SIG-M5 (cell line): ENCODE results near the gene DIAPH2.

Source experiments
- DNase-seq: peaks from one replicate; lab custom pipeline; 2025; lab: John Stamatoyannopoulos, UW

DIAPH2 gene

GRCh38 chrX:97189668-97190067, 505.0 kb downstream of the DIAPH2 start:
- DNase-seq: no peak

- DNase-seq: no peak
Observed at GRCh38 chrX:97199501-97199900, 514.9 kb downstream of the DIAPH2 start.

GRCh38 chrX:97200454-97200853, 515.8 kb downstream of the DIAPH2 start:
- DNase-seq: no peak

- DNase-seq: no peak
Observed at GRCh38 chrX:97210501-97210900, 525.9 kb downstream of the DIAPH2 start.

- no peak for DNase-seq
Observed at GRCh38 chrX:97211070-97211469, 526.4 kb downstream of the DIAPH2 start.

GRCh38 chrX:97215186-97215585, 530.5 kb downstream of the DIAPH2 start:
- DNase-seq: no peak

- no peak for DNase-seq
Observed at GRCh38 chrX:97224148-97224547, 539.5 kb downstream of the DIAPH2 start.

DNA sequence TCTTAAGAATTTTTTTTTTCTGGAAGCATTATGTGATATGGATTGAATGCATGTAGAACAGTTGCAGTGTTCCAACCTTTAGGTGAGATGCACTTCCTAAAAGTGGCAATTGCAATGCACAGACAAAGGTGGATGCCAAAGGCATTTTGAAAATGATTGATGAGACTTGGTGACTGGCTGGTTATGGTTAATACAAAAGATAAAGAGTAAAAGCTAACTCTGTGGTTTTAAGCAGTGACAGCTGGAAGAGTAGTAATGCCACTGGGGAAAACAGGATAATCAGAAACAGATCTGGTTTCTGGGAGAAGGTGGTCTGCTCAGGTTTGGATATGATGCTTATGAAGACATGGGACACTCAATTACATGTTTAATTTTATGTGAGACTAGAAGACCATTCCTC, 544.7 kb downstream of the DIAPH2 start:
- DNase-seq: no peak

DNA sequence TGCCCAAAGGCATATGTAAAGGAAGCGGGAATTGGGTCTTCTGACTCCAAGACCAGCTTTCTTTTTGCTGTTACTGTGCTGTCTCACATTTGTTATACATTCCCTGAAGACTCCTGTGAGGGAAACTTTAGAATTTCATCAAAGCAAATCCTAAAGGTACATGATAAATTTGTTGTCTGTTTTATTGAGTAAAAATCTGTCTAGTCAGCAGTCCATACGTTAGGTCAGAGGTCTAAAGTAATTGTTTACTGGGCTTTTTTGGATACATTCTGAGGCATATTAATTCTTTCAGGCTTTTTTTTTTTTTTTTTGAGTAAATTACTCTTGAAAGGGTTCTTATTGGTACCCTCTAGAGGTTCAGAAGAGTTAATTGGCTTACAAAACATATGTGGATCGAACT, 546.3 kb downstream of the DIAPH2 start:
- no peak for DNase-seq

GRCh38 chrX:97234471-97235081, 549.9 kb downstream of the DIAPH2 start:
- no peak for DNase-seq

DNA sequence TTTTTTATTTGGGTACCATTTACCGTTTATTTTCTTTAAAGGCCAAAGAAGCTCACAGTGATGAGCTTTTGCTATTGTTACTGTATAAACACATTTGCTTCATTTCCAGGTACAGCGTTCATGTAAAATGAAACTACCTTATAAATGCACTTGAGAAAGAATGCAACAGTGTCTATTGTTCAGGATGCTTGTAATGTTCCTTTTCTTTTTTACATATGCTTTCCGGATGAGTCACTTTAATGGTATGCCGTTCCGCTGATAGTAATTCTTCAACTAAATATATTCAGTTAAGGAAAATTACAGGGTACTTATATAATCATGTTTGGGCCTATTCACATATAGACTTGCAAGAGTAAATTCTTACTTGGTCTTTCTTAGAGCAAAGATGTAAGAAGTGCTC, 554.0 kb downstream of the DIAPH2 start:
- no peak for DNase-seq

DNA sequence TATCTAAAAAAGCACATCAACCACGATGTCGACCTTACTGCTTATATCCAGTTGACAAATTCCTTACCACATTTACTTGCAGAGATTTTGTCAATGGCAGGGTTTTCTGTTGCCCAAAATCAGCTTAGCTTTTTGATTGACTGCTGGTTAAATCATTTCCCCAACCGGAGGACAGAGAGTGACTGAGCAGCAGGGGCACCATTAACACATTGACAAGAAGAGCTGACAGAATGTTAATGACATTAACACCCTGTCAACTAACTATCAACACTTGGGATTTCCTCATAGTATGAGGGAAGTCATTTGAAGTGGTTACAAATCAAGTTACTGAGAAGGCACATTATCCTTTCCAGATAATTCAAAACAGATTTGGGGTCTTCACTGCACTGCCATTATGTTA, 567.5 kb downstream of the DIAPH2 start:
- DNase-seq: no peak

GRCh38 chrX:97260679-97261078, 576.0 kb downstream of the DIAPH2 start:
- DNase-seq: no peak

DNA sequence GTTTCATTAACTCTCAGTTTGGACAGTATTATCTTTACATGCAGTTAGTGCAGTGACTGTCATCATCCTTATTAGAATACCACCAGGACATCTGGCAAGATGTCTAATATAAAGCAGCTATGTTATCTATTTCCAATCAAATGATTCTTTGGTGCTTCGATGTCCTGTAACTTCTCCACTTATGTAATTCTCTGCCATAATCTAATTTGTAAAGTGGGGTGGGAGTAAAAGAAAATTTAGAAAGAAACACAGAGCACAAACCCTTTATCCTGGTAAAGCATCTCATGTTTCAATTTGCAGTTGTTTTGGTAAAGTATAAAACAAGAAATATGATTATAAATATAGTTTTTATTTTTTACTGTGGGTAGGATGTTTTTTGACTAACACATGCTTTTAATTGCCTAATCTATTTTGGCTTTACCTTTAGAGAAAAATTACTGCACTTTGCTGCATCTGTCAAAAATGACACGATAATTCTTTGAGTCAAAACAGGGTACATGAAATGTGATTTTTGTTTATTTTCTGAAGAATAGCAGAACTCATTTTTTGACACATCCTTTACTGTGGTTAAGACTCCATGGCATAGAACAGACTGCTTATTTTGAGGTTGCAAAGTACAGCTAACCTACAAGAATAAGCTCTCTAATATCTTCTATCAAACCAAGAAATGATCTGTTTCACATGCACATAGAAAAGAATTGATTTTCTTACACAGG, 581.9 kb downstream of the DIAPH2 start:
- no peak for DNase-seq

GRCh38 chrX:97267396-97268181, 582.9 kb downstream of the DIAPH2 start:
- no peak for DNase-seq

- DNase-seq: no peak
Observed at GRCh38 chrX:97268182-97268680, 583.6 kb downstream of the DIAPH2 start.

DNA sequence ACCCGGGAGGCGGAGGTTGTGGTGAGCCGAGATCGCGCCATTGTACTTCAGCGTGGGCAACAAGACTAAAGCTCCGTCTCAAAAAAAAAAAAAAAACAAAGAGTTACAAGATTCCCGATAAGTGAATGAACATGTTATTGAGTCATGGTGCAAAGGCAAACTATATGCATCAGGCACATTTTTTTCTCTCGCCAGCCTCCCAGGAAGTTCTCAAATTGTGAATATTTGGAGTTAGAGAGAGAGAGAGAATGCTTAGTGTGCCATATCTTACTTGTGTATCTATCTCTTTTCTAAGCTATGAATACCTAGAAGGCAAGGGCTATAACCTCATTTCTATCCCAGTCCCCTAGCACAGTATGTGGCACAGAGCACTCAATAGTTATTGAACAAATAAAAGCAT, 599.9 kb downstream of the DIAPH2 start:
- no peak for DNase-seq

GRCh38 chrX:97290199-97290598, 605.6 kb downstream of the DIAPH2 start:
- DNase-seq: no peak

DNA sequence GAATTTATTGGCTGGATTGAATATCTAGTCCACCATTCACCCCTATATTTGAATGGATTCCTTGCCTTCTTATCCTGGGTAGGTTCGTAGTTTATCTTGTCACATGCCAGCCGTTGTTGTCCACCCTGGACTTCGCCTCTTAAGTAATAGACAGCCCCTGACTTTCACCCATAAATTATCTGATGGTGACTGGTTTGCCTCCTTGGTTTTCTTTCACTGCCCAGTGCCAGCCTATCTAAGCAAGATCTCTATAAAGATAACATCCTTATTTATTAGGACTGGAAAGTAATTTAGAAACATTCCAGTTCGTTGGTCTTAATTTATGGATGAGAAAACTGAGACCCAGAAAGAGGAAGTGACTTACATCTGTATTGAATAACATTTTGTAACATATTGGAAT, 609.4 kb downstream of the DIAPH2 start:
- no peak for DNase-seq

DNA sequence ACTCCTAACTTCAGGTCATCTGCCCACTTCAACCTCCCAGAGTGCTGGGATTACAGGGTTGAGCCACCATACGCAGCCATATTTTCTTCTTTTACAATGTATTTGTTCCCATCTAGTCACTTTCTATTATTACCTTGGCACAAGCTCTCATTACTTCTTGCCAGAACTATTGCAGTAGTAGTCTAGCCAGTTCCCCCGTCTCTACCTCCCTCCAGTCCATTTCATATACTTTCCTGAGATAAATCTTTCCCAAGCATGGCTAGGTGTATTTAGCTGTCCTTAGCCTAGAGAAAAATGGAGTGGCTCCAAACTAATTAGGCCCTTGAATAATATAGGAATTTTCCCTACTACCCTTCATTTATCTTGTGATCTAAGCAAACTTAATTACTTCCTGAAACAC, 611.3 kb downstream of the DIAPH2 start:
- no peak for DNase-seq

GRCh38 chrX:97306771-97307470, 622.3 kb downstream of the DIAPH2 start:
- no peak for DNase-seq

DNA sequence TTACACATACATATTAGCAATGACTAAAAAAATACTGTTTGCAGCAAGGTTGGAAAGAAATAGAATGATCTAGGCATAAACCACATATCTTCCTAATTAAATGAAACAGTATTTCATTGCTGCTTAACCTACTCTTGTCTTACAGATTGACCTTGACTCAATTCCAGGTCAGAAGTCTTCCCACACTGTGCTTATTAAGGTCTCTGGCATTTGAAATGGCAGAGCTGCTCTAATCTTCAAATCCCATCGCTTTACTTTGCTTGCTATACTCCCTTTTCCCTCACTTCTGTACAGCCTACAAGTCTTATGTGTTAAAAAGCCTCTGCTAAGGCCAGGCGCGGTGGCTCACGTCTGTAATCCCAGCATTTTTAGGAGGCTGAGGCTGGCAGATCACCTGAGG, 623.5 kb downstream of the DIAPH2 start:
- DNase-seq: no peak
